Measurements from ENCODE around the gene FMN1.

- TF ChIP-seq POLR2AphosphoS5 (IDR thresholded peaks at IDR 0.05) (no peak), EZH2 (IDR thresholded peaks at IDR 0.05; ENCODE audit: borderline replicate concordance, insufficient read depth, low read length, poor library complexity, severe bottlenecking) (no peak), RAD21 (conservative IDR thresholded peaks at IDR 0.05) (no peak), CTCF (IDR thresholded peaks at IDR 0.05; ENCODE audit: poor library complexity, severe bottlenecking) (no peak), REST (IDR thresholded peaks at IDR 0.05; ENCODE audit: borderline replicate concordance) (no peak), SMC3 (conservative IDR thresholded peaks at IDR 0.05; ENCODE audit: poor library complexity) (no peak)
Observed at GRCh38 chr15:32840507-32841245, 353.8 kb downstream of the FMN1 start.
